ENCODE results near the gene IRS2. TPM values are rescaled to one million over a fixed set of nuclear protein-coding genes. Genes with fewer than 3 reads are reported as not detected.

Gene IRS2
- total and polyA plus RNA-seq, 2 donors (not counting 3 experiments of a cell fraction or from before 2014, with no cell fraction given): 1.6 to 4.4 TPM

GRCh38 chr13:109747524-109747923 is 38.9 kb downstream of the IRS2 start:
- no TSS peak for BruUV-seq (replicated peaks)
- Histone ChIP-seq H2AFZ (ENCODE audit: low read depth, low read length) (no peak overlapping the region), H3K4me3 (replicated peaks in 1 of 3; ENCODE audit: insufficient read depth in 1 of 3, low read depth in 1 of 3, low read length in 3 of 3) (no peak overlapping the region), H3K9me1 (replicated peaks; ENCODE audit: control insufficient read depth, extremely low read depth, insufficient read depth, low read length) (no peaks in the 10 kb centered on the region), H3K79me2 (ENCODE audit: control insufficient read depth, insufficient read depth, low read length) (no peaks in the 10 kb centered on the region), H3K9me3 (replicated peaks; ENCODE audit: control insufficient read depth, insufficient read depth, low read length) (no peaks in the 10 kb centered on the region), H3K36me3 (ENCODE audit: control insufficient read depth in 2 of 2, extremely low read depth in 1 of 2, insufficient read depth in 2 of 2, low read length in 2 of 2) (no peaks in the 10 kb centered on the region), H3K4me2 (ENCODE audit: insufficient read depth, low read length) (no peak overlapping the region), H3K27ac (ENCODE audit: insufficient read depth, low read depth, low read length) (no peak overlapping the region), H3K9ac (replicated peaks; ENCODE audit: extremely low read depth, insufficient read depth, low read length) (no peak overlapping the region), H4K20me1 (replicated peaks; ENCODE audit: control insufficient read depth, extremely low read depth, insufficient read depth, low read length) (no peaks in the 10 kb centered on the region), H3K27me3 (ENCODE audit: control insufficient read depth in 2 of 2, insufficient read depth in 2 of 2, low read length in 2 of 2) (no peaks in the 10 kb centered on the region), H3K4me1 (ENCODE audit: control insufficient read depth, extremely low read depth, insufficient read depth, low read length) (no peaks in the 10 kb centered on the region)
- no peak for FAIRE-seq
- intact Hi-C loops (cut with micrococcal nuclease): loop anchor here (2.0 kb wide), 1 partner anchor 603 kb away; no protein-coding TSS in a partner anchor
- no peak for DNase-seq (ENCODE audit: low read depth, low spot score)
- CTCF ChIA-PET: interaction anchor here (0.7 to 1.2 kb wide), 5 partner anchors 38 to 786 kb away, joined by 3 to 16 read pairs (median 3); no protein-coding TSS in a partner anchor
- POLR2A ChIA-PET: no interaction called here
- TF ChIP-seq JUN (IDR thresholded peaks at IDR 0.05; ENCODE audit: borderline replicate concordance, insufficient read depth, insufficient read length, low read depth) (no peak), MYC (IDR thresholded peaks at IDR 0.05; ENCODE audit: low read depth, low read length) (no peak), GATA2 (IDR thresholded peaks at IDR 0.05; ENCODE audit: insufficient read depth, insufficient read length, low read depth, low read length) (no peak), POLR2A (IDR thresholded peaks at IDR 0.05; ENCODE audit: low read depth, low read length) (no peak), EZH2 (IDR thresholded peaks at IDR 0.05; ENCODE audit: borderline replicate concordance, low read depth, low read length, severe bottlenecking) (no peak), CTCF (IDR thresholded peaks at IDR 0.05; ENCODE audit: extremely low read depth in 1 of 2, insufficient read depth in 1 of 2, low read depth in 1 of 2, low read length in 2 of 2) (no peak), POLR2AphosphoS5 (IDR thresholded peaks at IDR 0.05; ENCODE audit: insufficient read depth, low read depth, low read length) (no peak), FOS (IDR thresholded peaks at IDR 0.05; ENCODE audit: borderline replicate concordance, insufficient read depth, low read length) (no peak), MAX (IDR thresholded peaks at IDR 0.05; ENCODE audit: insufficient read depth, insufficient read length) (no peak)
- dilution Hi-C loops (cut with MboI; ENCODE audit: extremely low pct_ligation_motif_present, low sequenced_read_pairs): no loop called here
